C4-2B (cell line): Measurements from ENCODE around the gene EIF3F.

Experiments used
- H3K27ac ChIP-seq: fragments of 450-650 bp; 2 replicates; pipeline ENCODE4 v1.5.1; 2017
- ZFX ChIP-seq: fragments of 450-650 bp; IDR thresholded peaks from 2 replicates; pipeline ENCODE4 v1.6.1; 2017
- TF ChIP-seq, protein P1 (sequence below): fragments of 450-650 bp; conservative IDR thresholded peaks from 2 replicates; pipeline ENCODE4 v1.5.1; 2017; ENCODE audit warnings: mild to moderate bottlenecking

The EIF3F gene

GRCh38 chr11:7986768-7987559 is at the start of gene EIF3F:
EIF3F (plus strand) TSS chr11:7987337; CDS start chr11:7987353, 16 bp downstream.
- no peak for TF ChIP-seq ZFX
- TF ChIP-seq, protein P1, sequence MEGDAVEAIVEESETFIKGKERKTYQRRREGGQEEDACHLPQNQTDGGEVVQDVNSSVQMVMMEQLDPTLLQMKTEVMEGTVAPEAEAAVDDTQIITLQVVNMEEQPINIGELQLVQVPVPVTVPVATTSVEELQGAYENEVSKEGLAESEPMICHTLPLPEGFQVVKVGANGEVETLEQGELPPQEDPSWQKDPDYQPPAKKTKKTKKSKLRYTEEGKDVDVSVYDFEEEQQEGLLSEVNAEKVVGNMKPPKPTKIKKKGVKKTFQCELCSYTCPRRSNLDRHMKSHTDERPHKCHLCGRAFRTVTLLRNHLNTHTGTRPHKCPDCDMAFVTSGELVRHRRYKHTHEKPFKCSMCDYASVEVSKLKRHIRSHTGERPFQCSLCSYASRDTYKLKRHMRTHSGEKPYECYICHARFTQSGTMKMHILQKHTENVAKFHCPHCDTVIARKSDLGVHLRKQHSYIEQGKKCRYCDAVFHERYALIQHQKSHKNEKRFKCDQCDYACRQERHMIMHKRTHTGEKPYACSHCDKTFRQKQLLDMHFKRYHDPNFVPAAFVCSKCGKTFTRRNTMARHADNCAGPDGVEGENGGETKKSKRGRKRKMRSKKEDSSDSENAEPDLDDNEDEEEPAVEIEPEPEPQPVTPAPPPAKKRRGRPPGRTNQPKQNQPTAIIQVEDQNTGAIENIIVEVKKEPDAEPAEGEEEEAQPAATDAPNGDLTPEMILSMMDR: peak; percentile 93
- H3K27ac ChIP-seq: peak within 1 kb of the TSS; percentile 83

DNA sequence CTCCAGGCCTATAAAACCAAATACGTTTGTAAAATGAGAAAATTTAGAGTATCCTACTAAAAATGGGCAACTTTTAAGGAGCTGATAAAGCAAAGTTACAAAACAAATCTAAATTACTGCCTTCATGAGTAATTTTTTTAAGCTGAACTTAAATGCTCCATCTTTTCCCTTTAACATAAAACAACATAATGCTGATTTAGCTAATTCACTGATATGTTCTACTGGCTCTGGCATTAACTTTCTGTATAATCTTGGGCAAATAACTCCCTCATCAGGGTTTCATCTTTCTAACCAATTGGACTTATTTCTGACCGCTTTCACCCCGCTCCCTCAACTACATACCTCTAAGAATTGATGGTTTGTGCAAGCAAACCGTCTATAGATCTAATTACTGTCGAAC is 46.0 kb upstream of the EIF3F start:
- no peak overlapping the region for H3K27ac ChIP-seq
- no peak for TF ChIP-seq ZFX
- TF ChIP-seq, protein P1: no peak

DNA sequence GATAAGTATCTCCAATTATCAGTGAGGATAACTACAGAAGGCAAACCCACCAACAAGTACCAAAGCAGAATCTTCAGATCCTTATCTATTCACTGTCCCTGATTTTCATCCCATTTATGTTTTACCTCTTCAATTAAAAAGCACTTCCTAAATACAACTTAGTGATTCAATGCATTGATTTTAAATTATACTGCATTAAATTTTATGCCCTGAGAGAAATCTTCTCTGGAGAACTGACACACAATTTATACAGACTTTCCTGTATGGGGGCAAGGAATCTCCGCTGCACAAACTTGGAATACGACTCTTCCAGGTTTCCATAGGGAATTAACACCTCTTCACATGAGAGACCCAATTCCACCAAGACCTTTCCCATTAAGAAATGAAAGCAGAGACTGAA is 45.5 kb upstream of the EIF3F start, which contains the start of gene OR10A3:
Gene OR10A3 (minus strand): TSS at position 101 of the 400 bp plus-strand sequence. CDS start 2,188 bp downstream, outside the sequence.
- TF ChIP-seq, protein P1: no peak
- no peak for TF ChIP-seq ZFX
- H3K27ac ChIP-seq: no peak within 1 kb of the TSS

DNA sequence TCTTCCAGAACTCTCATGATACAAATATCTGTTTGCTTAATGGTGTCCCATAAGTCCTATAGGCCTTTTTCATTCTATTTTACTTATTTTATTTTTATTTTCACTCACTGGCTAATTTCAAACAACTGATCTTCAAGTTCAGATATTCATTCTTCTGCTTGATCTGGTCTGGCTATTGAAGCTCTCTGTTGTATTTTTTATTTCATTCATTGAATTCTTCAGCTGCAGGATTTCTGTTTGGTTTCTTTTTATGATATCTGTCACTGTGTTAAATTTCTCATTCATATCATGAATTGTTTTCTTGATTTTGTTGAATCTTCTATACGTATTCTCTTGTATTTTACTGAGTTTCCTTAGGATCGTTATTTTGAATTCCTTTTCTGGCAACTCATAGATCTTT is 43.0 kb upstream of the EIF3F start:
- TF ChIP-seq, protein P1: no peak
- no peak for TF ChIP-seq ZFX
- no peak overlapping the region for H3K27ac ChIP-seq

- TF ChIP-seq, protein P1: no peak
- TF ChIP-seq ZFX: no peak
- no peak overlapping the region for H3K27ac ChIP-seq
Measured at GRCh38 chr11:7949934-7950333, 37.2 kb upstream of the EIF3F start.

- TF ChIP-seq ZFX: no peak
- TF ChIP-seq, protein P1: no peak
- no peak overlapping the region for H3K27ac ChIP-seq
Measured at GRCh38 chr11:7955191-7955590, 31.9 kb upstream of the EIF3F start.

GRCh38 chr11:7964261-7964660 is 22.9 kb upstream of the EIF3F start:
- H3K27ac ChIP-seq: no peak overlapping the region
- TF ChIP-seq, protein P1: no peak
